Measurements from ENCODE around the gene ARAP1. TPM values are rescaled to one million over a fixed set of nuclear protein-coding genes. Genes with fewer than 3 reads are reported as not detected.

The ARAP1 gene
- total and polyA plus RNA-seq, 2 donors (not counting 1 experiment from before 2014, with no cell fraction given): 41.8 to 113 TPM

GRCh38 chr11:72754544-72755155 lies 2.4 kb upstream of the ARAP1 start:
- no peak overlapping the region for H3K27ac ChIP-seq (ENCODE audit: insufficient read depth, low read length)
- no peaks in the 10 kb centered on the region for H3K9me3 ChIP-seq (ENCODE audit: control insufficient read depth, insufficient read depth, low read depth, low read length)
- H3K4me3 ChIP-seq (replicated peaks in 1 of 4; ENCODE audit: control extremely low read depth in 1 of 4, insufficient read depth in 1 of 4, low read depth in 3 of 4, low read length in 4 of 4): no peak overlapping the region
- H3K79me2 ChIP-seq (ENCODE audit: control insufficient read depth, insufficient read depth, low read length): peaks cover 11% of the 10 kb centered on the region
- H3K4me2 ChIP-seq (ENCODE audit: extremely low read depth, insufficient read depth, low read length): no peak overlapping the region
- H3K36me3 ChIP-seq (ENCODE audit: control insufficient read depth, insufficient read depth, low read length): no peaks in the 10 kb centered on the region
- H3K4me1 ChIP-seq (ENCODE audit: control insufficient read depth, extremely low read depth, insufficient read depth, low read length): peaks cover 14% of the 10 kb centered on the region
- H3K9ac ChIP-seq (ENCODE audit: insufficient read depth, low read length): no peak overlapping the region
- no peak for DNase-seq (ENCODE audit: low read depth in 2 of 2)
- H3K27me3 ChIP-seq (ENCODE audit: control insufficient read depth, insufficient read depth, low read length): no peaks in the 10 kb centered on the region
- no peaks in the 10 kb centered on the region for H4K20me1 ChIP-seq (ENCODE audit: control insufficient read depth, extremely low read depth, insufficient read depth, low read length)
- TF ChIP-seq CTCF (conservative IDR thresholded peaks at IDR 0.05 in 1 of 2, IDR thresholded peaks at IDR 0.05 in 1 of 2; ENCODE audit: low read depth in 1 of 2, low read length in 2 of 2): no peak
- no peak for TF ChIP-seq EZH2 (IDR thresholded peaks at IDR 0.05; ENCODE audit: low read length, missing control alignments)
- no peak overlapping the region for H2AFZ ChIP-seq (ENCODE audit: low read length)

- Histone ChIP-seq H3K27ac (ENCODE audit: insufficient read depth, low read length) (no peak overlapping the region), H3K4me3 (replicated peaks in 1 of 4; ENCODE audit: control extremely low read depth in 1 of 4, insufficient read depth in 1 of 4, low read depth in 3 of 4, low read length in 4 of 4) (no peak overlapping the region)
Observed at GRCh38 chr11:72754149-72754543, 1.9 kb upstream of the ARAP1 start.

More at GRCh38 chr11:72754149-72754543, 1.9 kb upstream of the ARAP1 start:
- Histone ChIP-seq H3K36me3 (ENCODE audit: control insufficient read depth, insufficient read depth, low read length) (no peaks in the 10 kb centered on the region), H3K9me3 (ENCODE audit: control insufficient read depth, insufficient read depth, low read depth, low read length) (no peaks in the 10 kb centered on the region), H3K4me1 (ENCODE audit: control insufficient read depth, extremely low read depth, insufficient read depth, low read length) (peaks cover 14% of the 10 kb centered on the region), H3K4me2 (ENCODE audit: extremely low read depth, insufficient read depth, low read length) (no peak overlapping the region), H3K79me2 (ENCODE audit: control insufficient read depth, insufficient read depth, low read length) (peaks cover 11% of the 10 kb centered on the region), H3K27me3 (ENCODE audit: control insufficient read depth, insufficient read depth, low read length) (no peaks in the 10 kb centered on the region), H4K20me1 (ENCODE audit: control insufficient read depth, extremely low read depth, insufficient read depth, low read length) (no peaks in the 10 kb centered on the region), H2AFZ (ENCODE audit: low read length) (no peak overlapping the region), H3K9ac (ENCODE audit: insufficient read depth, low read length) (no peak overlapping the region)
- no peak for TF ChIP-seq EZH2 (IDR thresholded peaks at IDR 0.05; ENCODE audit: low read length, missing control alignments)
- no peak for TF ChIP-seq CTCF (conservative IDR thresholded peaks at IDR 0.05 in 1 of 2, IDR thresholded peaks at IDR 0.05 in 1 of 2; ENCODE audit: low read depth in 1 of 2, low read length in 2 of 2)
- DNase-seq (ENCODE audit: low read depth in 2 of 2): no peak
